HL-60 (cell line): ENCODE measurements around the gene GCM1.

ENCODE experiments used
- DNase-seq, 2 experiments: peaks; one replicate each; pipeline ENCODE4 v3.0.0-alpha.2; 2010 to 2020; ENCODE audit warnings: low read depth in 1 of 2, low spot score in 1 of 2
- H3K27ac ChIP-seq: fragments of 250-450 bp; sonication (Bioruptor Pico); replicated peaks from 2 replicates; pipeline ENCODE4 v1.5.1; 2020; ENCODE audit warnings: mild to moderate bottlenecking, moderate library complexity
- H3K27me3 ChIP-seq: fragments of 250-450 bp; sonication (Bioruptor Pico); 2 replicates; pipeline ENCODE4 v1.5.1; 2021; ENCODE audit warnings: mild to moderate bottlenecking, moderate library complexity; ENCODE audit not compliant: insufficient read depth, poor library complexity, severe bottlenecking
- H3K4me3 ChIP-seq: replicated peaks from 2 replicates; pipeline ENCODE4 v1.5.1; 2011; ENCODE audit warnings: mild to moderate bottlenecking, control low read depth, low read length; ENCODE audit not compliant: insufficient read depth
- CTCF ChIP-seq: IDR thresholded peaks from one replicate; pipeline ENCODE4 v1.5.1; 2011; ENCODE audit warnings: low read length, control low read depth, inconsistent platforms; ENCODE audit not compliant: insufficient read depth
- GABPA ChIP-seq: IDR thresholded peaks from 2 replicates; pipeline ENCODE4 v1.6.1; 2012; ENCODE audit warnings: low read depth
- POLR2AphosphoS5 ChIP-seq: IDR thresholded peaks from 2 replicates; pipeline ENCODE4 v1.6.1; 2012; ENCODE audit warnings: low read depth
- REST ChIP-seq: IDR thresholded peaks from 2 replicates; pipeline ENCODE4 v1.6.1; 2012; ENCODE audit warnings: low read depth; ENCODE audit not compliant: insufficient replicate concordance
- SPI1 ChIP-seq: IDR thresholded peaks from 2 replicates; pipeline ENCODE4 v1.6.1; 2012; ENCODE audit warnings: low read depth, mild to moderate bottlenecking, borderline replicate concordance

The GCM1 gene

GRCh38 chr6:53128842-53129241, 19.8 kb downstream of the GCM1 start:
- H3K27me3 ChIP-seq: no peaks in the 10 kb centered on the region
- H3K27ac ChIP-seq: no peak overlapping the region
- TF ChIP-seq POLR2AphosphoS5 (no peak), GABPA (no peak), REST (no peak), CTCF (no peak), SPI1 (no peak)
- H3K4me3 ChIP-seq: no peak overlapping the region
- no peak for DNase-seq

- Histone ChIP-seq H3K4me3 (no peak overlapping the region), H3K27ac (no peak overlapping the region), H3K27me3 (no peaks in the 10 kb centered on the region)
- DNase-seq: no peak
- TF ChIP-seq GABPA (no peak), REST (no peak), CTCF (no peak), POLR2AphosphoS5 (no peak), SPI1 (no peak)
Observed at GRCh38 chr6:53125276-53125675, 23.4 kb downstream of the GCM1 start.

- H3K27ac ChIP-seq: no peak overlapping the region
- no peak for DNase-seq
- no peak for TF ChIP-seq CTCF
- no peak for TF ChIP-seq REST
- TF ChIP-seq SPI1: no peak
- H3K4me3 ChIP-seq: no peak overlapping the region
- no peaks in the 10 kb centered on the region for H3K27me3 ChIP-seq
Observed at GRCh38 chr6:53124131-53124800, 24.4 kb downstream of the GCM1 start.
